DOHH2 (cell line): ENCODE results near the gene SLC12A2.

ENCODE experiments used
- H3F3A ChIP-seq: fragments of 200-600 bp; sonication (generic), shearing (Covaris generic); 2 replicates; pipeline ENCODE4 v1.6.0; 2016; ENCODE audit warnings: antibody characterized with exemption, mild to moderate bottlenecking; ENCODE audit not compliant: control insufficient read depth, insufficient read depth
- H3K27ac ChIP-seq: fragments of 200-600 bp; sonication (generic); 2 replicates; pipeline ENCODE4 v1.5.1; 2014; ENCODE audit warnings: low read depth, mild to moderate bottlenecking, low read length, moderate library complexity
- H3K27me3 ChIP-seq: fragments of 200-600 bp; sonication (generic); 2 replicates; pipeline ENCODE4 v1.6.1; 2014; ENCODE audit warnings: mild to moderate bottlenecking, low read length, mixed read lengths; ENCODE audit not compliant: control insufficient read depth
- H3K36me3 ChIP-seq: fragments of 200-600 bp; sonication (generic); 2 replicates; pipeline ENCODE4 v1.6.1; 2014; ENCODE audit warnings: mild to moderate bottlenecking, low read length, moderate library complexity, mixed read lengths; ENCODE audit not compliant: control insufficient read depth
- H3K4me1 ChIP-seq: fragments of 200-600 bp; sonication (generic); 2 replicates; pipeline ENCODE4 v1.6.1; 2014; ENCODE audit warnings: mild to moderate bottlenecking, low read length, mixed read lengths; ENCODE audit not compliant: control insufficient read depth
- H3K4me2 ChIP-seq: fragments of 200-600 bp; sonication (generic); 2 replicates; pipeline ENCODE4 v1.6.0; 2014; ENCODE audit warnings: mild to moderate bottlenecking, low read length, moderate library complexity
- H3K4me3 ChIP-seq: fragments of 200-600 bp; sonication (generic); 2 replicates; pipeline ENCODE4 v1.5.1; 2014; ENCODE audit warnings: mild to moderate bottlenecking, low read length, mixed read lengths
- H3K79me2 ChIP-seq: fragments of 200-600 bp; sonication (generic); 2 replicates; pipeline ENCODE4 v1.6.1; 2014; ENCODE audit warnings: mild to moderate bottlenecking, low read length, mixed read lengths; ENCODE audit not compliant: control insufficient read depth
- H3K9me2 ChIP-seq: fragments of 200-600 bp; sonication (generic); replicated peaks from 2 replicates; pipeline ENCODE4 v1.6.1; 2014; ENCODE audit warnings: mild to moderate bottlenecking, low read length, mixed read lengths; ENCODE audit not compliant: control insufficient read depth
- H3K9me3 ChIP-seq: fragments of 200-600 bp; sonication (generic); 2 replicates; pipeline ENCODE4 v1.6.1; 2014; ENCODE audit warnings: antibody characterized with exemption, low read length, mixed read lengths; ENCODE audit not compliant: control insufficient read depth, insufficient read depth
- H4K20me1 ChIP-seq: fragments of 200-600 bp; sonication (generic); 2 replicates; pipeline ENCODE4 v1.6.0; 2014; ENCODE audit warnings: low read depth, mild to moderate bottlenecking, antibody characterized with exemption, low read length, moderate library complexity; ENCODE audit not compliant: control insufficient read depth, insufficient read depth
- EZH2phosphoT487 ChIP-seq: fragments of 200-600 bp; sonication (generic); IDR thresholded peaks from 2 replicates; pipeline ENCODE4 v1.6.1; 2017; ENCODE audit warnings: borderline replicate concordance, mild to moderate bottlenecking, antibody characterized with exemption, low read length, moderate library complexity, mixed read lengths
- TF ChIP-seq, protein P1 (sequence below): fragments of 200-600 bp; sonication (generic); IDR thresholded peaks from one replicate; pipeline ENCODE4 v1.5.1; 2014; ENCODE audit warnings: antibody characterized with exemption, mild to moderate bottlenecking, low read depth, low read length; ENCODE audit not compliant: poor library complexity, severe bottlenecking

Gene SLC12A2

GRCh38 chr5:128081111-128081851 lies 2.3 kb upstream of the SLC12A2 start:
- Histone ChIP-seq H3K9me3 (no peaks in the 10 kb centered on the region), H4K20me1 (peaks cover 6% of the 10 kb centered on the region; the same call in 1 of the 2 replicates), H3K4me2 (peak overlapping the region; percentile 90), H3K4me3 (peak overlapping the region; percentile 85), H3K9me2 (no peaks in the 10 kb centered on the region), H3K79me2 (peaks cover 89% of the 10 kb centered on the region), H3K27me3 (no peaks in the 10 kb centered on the region), H3F3A (peaks cover 3% of the 10 kb centered on the region), H3K36me3 (peaks cover 53% of the 10 kb centered on the region), H3K27ac (peak overlapping the region; percentile 90), H3K4me1 (peaks cover 42% of the 10 kb centered on the region)
- TF ChIP-seq EZH2phosphoT487, result no peak
- TF ChIP-seq, protein P1, sequence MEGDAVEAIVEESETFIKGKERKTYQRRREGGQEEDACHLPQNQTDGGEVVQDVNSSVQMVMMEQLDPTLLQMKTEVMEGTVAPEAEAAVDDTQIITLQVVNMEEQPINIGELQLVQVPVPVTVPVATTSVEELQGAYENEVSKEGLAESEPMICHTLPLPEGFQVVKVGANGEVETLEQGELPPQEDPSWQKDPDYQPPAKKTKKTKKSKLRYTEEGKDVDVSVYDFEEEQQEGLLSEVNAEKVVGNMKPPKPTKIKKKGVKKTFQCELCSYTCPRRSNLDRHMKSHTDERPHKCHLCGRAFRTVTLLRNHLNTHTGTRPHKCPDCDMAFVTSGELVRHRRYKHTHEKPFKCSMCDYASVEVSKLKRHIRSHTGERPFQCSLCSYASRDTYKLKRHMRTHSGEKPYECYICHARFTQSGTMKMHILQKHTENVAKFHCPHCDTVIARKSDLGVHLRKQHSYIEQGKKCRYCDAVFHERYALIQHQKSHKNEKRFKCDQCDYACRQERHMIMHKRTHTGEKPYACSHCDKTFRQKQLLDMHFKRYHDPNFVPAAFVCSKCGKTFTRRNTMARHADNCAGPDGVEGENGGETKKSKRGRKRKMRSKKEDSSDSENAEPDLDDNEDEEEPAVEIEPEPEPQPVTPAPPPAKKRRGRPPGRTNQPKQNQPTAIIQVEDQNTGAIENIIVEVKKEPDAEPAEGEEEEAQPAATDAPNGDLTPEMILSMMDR, result peak; percentile 29

- TF ChIP-seq EZH2phosphoT487, result no peak
- TF ChIP-seq, protein P1, result no peak
- Histone ChIP-seq H3K36me3 (peaks cover 50% of the 10 kb centered on the region), H3K9me2 (no peaks in the 10 kb centered on the region), H3K27me3 (no peaks in the 10 kb centered on the region), H3K9me3 (no peaks in the 10 kb centered on the region), H3K4me1 (peaks cover 53% of the 10 kb centered on the region), H3K4me2 (peak overlapping the region; percentile 90), H4K20me1 (peaks cover 6% of the 10 kb centered on the region; the same call in 1 of the 2 replicates), H3K4me3 (peak overlapping the region; percentile 85), H3F3A (peaks cover 3% of the 10 kb centered on the region), H3K27ac (peak overlapping the region; percentile 90), H3K79me2 (peaks cover 90% of the 10 kb centered on the region)
These were observed 974 bp upstream of the SLC12A2 start for GRCh38 chr5:128082551-128083032.

- H3K36me3 ChIP-seq, result peaks cover 50% of the 10 kb centered on the region
- H3K4me1 ChIP-seq, result peaks cover 47% of the 10 kb centered on the region
- peaks cover 3% of the 10 kb centered on the region for H3F3A ChIP-seq
- no peaks in the 10 kb centered on the region for H3K27me3 ChIP-seq
- peaks cover 6% of the 10 kb centered on the region; the same call in 1 of the 2 replicates for H4K20me1 ChIP-seq
- no peaks in the 10 kb centered on the region for H3K9me2 ChIP-seq
- peak overlapping the region; percentile 85 for H3K4me3 ChIP-seq
- H3K9me3 ChIP-seq, result no peaks in the 10 kb centered on the region
- TF ChIP-seq EZH2phosphoT487, result no peak
- TF ChIP-seq, protein P1, result peak; percentile 40
- H3K4me2 ChIP-seq, result peak overlapping the region; percentile 80
- H3K79me2 ChIP-seq, result peaks cover 91% of the 10 kb centered on the region
- H3K27ac ChIP-seq, result peak overlapping the region; percentile 90
These were observed 253 bp downstream of the SLC12A2 start for GRCh38 chr5:128083811-128084227.
